Fibroblast of lung (primary cell): ENCODE results near the gene ZFYVE28.

Source experiments
- CTCF ChIP-seq, 2 donors: IDR thresholded peaks in 1 of 2; conservative IDR thresholded peaks in 1 of 2; 1 replicate in 1 of 2; 2 replicates in 1 of 2; pipeline ENCODE4 v1.5.1; 2011 to 2012; ENCODE audit warnings: low read length in 2 of 2, control low read depth in 1 of 2, inconsistent platforms in 1 of 2, low read depth in 1 of 2, mild to moderate bottlenecking in 1 of 2
- EZH2 ChIP-seq: IDR thresholded peaks from 2 replicates; pipeline ENCODE4 v1.5.1; 2012; ENCODE audit warnings: low read length, control low read depth, mild to moderate bottlenecking; ENCODE audit errors: missing control alignments

- TF ChIP-seq CTCF (conservative IDR thresholded peaks at IDR 0.05 in 1 of 2, IDR thresholded peaks at IDR 0.05 in 1 of 2; ENCODE audit: low read depth in 1 of 2, low read length in 2 of 2) (no peak), EZH2 (no peak)
Measured at GRCh38 chr4:2415213-2415612, 3.2 kb downstream of the ZFYVE28 start.
